GM18951 (cell line): ENCODE results near the gene PIK3R1.

Source experiments
- POLR2A ChIP-seq: IDR thresholded peaks from 4 replicates; pipeline ENCODE4 v1.6.1; 2011; ENCODE audit warnings: mild to moderate bottlenecking; ENCODE audit not compliant: insufficient read length, insufficient read depth; ENCODE audit errors: extremely low read depth
- in situ Hi-C: fragments of 300-500 bp; cut with MboI; formaldehyde crosslinking; loops from one replicate; pipeline ENCODE4 v1.12.0; 2022; ENCODE audit warnings: low sequenced_read_pairs, mixed read lengths, inconsistent platforms; ENCODE audit not compliant: unreplicated experiment

The PIK3R1 gene

DNA sequence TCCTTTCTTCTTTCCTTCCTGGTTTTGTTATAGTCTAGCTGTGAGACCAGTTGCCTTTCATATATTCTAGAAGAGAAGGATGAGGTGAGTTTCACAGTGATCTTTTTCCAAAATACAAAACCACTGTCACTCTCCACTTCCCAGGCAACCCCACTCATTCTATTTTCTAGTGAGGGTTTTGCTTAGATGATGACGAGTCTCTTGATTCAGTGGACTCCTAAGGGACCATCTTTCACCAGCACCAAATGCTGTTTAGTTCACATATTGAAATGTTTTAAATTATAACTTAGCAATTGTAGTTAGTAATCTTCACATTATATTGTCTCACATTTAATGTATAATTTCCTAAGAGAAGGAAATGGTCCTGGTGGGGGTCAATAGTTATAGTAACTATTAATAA, 25.2 kb downstream of the PIK3R1 start:
- no peak for TF ChIP-seq POLR2A

DNA sequence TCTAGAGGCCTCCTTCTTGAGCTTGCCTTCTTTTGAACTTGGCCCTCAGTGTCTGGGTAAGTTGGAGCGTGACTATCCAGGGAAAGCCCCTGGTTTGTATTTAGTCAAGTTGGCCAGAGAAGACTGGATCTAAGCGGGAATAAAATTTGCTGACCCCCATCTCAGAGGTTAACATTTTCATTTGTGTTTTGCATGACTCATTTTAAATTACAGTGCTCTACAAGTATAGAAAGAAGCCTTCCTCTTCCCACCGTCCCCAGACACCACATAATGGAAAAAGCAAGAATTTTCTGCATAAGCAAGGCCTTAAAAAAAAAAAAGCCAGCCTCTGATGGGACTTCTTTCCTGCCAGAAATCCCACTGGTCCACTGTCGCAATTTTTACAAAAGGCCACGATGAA, 27.2 kb downstream of the PIK3R1 start:
- TF ChIP-seq POLR2A: no peak
- in situ Hi-C loops: no loop called here

More for the DNA sequence above, 25.2 kb downstream of the PIK3R1 start:
- in situ Hi-C loops: no loop called here

DNA sequence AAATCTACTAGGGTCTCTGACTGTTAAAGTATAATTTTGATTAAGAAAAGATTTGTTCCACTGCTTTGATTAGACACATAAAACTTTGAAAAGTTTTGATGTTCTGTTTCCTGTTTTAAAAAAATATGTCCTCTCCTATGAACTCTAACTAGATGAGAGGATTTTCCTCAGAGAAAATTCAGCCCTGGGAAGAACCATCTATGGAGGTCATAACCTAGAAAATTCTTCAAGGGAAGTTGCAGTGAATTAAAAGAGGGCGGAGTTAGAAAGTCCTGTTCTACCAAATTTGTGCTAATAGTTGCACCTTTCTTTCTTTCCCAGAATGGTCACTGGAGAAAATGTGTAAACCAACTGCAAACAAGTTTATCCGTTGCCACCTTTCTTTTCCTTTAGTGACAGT, 27.7 kb downstream of the PIK3R1 start:
- no peak for TF ChIP-seq POLR2A
- in situ Hi-C loops: no loop called here

DNA sequence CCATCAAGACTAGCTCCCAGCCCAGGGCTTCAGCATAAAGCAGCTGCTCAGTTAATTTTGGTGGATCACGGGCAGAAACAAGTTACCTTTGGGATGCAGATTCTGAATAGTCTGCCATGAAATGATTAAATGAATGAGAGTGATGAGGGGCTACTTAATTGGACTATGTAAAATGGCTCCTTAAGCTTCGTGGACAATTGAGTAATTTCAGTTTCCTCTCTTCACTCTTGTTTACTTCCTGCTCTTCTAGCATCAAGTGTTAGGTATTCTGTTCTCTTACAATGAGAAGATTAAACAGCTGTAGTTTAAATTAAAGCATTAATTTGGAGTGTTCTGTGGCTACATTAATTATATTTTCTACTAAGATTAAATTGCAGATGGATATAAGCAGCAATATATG, 28.1 kb downstream of the PIK3R1 start:
- in situ Hi-C loops: no loop called here
- TF ChIP-seq POLR2A: no peak

DNA sequence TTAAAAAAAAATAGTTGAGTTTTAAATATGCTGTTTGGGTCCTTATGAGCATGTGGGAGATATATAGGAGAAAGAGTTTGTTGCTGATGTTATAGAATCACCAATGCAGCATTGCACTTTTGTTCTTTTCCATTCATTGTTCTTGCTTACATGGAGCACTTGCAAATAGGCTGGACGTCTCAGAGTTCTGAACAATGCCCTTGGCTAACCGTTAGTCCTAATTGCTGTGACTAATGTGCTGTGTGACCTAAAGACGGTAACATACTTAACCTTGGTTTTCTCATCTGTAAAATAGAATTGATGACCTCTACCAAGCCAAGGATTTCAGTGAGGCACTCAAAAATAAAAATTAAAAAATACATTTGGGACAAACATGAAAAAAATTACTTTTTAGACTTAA, 29.8 kb downstream of the PIK3R1 start:
- in situ Hi-C loops: no loop called here
- no peak for TF ChIP-seq POLR2A

DNA sequence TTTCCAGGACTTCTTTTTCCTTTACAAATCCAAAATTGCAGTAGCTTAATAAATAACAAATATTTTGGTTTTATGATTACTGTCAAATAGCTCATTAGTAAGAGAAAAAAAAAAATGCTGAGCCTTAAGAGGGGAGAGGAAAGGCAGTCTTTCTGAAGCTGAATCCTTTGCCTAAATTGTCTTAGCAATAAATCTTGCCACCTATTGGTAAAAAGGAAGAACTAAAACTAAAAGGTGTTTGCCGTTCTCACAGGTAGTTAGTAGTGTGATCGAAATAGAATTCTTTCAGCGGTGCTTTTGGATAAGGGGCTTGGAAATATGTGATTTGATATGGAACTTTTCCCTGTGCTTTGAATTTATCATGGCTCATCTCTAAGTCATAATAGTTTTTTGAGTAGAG, 31.2 kb downstream of the PIK3R1 start:
- in situ Hi-C loops: no loop called here
- TF ChIP-seq POLR2A: no peak

DNA sequence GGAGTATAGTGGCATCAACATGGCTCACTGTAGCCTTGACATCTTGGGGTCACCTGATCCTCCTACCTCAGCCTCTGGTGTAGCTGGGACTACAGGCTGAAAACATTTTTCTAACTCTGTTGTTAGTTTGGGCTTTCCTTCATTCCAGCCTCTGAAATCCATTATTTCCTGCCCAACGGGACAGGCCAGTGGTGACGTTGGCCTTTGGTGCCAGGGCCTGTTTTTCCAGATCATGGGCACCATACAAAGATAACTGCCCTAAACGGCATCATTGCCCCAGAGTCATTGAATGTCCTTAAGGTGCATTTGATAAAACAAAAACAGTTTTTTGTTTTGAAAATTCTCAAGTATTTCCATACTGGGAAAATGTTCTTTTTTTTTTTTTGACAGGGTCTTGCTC, 32.1 kb downstream of the PIK3R1 start:
- no peak for TF ChIP-seq POLR2A
- in situ Hi-C loops: no loop called here

DNA sequence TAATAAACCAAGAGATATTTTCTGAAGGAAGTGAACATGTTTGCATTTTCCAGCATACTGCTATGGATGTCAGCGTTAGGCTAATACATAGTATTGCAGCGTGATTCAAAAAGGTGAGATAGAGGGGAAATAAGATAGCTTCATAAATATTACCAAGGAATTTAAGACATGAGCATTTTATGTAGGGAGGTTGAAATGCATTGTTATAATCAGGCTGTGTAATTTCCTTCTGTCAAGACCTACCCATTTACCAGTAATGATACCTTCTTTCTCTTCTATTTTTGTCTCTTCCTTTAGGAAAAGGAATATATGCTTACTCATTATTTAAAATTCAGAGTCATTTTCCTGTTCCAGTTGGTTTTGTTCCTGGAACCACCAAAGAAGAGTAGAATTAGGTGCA, 33.3 kb downstream of the PIK3R1 start:
- in situ Hi-C loops: no loop called here
- TF ChIP-seq POLR2A: no peak

DNA sequence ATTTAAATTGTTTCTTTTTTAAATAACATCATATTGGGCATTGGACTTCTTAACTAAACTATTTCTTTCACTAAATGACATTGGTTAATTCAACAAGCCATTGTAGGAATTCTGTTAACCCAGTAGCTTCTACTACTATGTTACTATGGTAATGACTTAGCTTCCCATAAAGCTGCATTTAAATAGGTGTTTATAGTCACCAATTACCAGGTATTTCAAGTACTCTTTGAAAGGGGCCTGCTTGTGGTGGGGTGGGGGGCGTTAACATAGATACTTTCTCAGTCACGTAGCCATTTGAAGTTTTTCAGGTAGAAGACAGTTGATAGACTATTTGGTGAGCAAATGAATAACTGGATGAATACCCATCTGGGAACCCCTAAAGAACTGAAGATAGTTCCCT, 34.0 kb downstream of the PIK3R1 start:
- in situ Hi-C loops: no loop called here
- TF ChIP-seq POLR2A: no peak

DNA sequence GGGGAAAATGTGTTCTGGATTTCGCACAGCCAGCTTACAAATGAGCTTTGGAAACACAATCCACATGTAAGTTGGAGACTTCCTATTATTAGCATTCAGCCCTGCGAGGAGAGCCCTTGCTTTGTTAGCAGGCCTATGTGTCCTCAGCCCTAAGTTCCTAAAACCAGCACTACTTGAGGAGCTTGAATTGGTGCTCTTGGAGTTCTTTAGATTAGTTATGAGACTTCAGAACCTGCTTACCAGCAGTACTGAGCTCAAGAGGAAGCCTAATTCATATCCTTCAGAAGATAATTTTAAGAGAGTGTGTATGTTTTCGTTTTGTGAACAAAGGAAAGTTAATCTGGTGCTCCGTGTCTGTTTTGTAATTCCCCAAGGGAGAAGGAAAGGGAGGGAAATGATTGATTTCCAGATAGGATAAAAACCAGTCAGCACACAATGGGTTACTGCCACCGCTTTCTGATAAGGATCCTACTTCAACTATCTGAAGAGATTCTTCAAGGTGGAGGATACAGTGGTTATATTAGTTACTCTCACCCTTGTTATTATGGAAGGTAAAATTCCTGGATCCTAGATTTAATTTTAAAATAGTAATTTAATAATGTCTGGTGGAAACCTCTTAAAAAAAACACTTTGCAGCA, 35.2 kb downstream of the PIK3R1 start:
- TF ChIP-seq POLR2A: no peak
- in situ Hi-C loops: loop anchor here (5.0 kb wide), 1 partner anchor 1003 kb away; no protein-coding TSS in a partner anchor

DNA sequence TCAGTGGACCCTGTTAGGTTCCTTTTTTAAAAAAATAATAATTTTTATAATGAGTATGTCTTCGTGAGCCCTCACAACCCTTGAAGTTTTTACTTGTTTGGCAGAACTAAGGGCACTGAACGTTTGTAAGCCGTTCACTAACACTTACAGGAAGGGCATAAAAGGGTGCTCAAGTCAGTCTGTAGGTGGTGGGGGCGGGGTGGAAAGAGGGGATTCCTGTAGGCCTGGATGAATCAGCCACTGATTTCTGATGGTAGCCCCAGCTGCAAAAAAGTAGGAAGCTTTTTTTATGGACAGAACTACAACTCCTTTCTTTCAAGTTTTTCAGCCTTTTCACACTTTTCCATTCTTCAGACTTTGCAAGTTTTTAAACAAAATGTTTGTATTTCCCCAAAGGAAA, 35.8 kb downstream of the PIK3R1 start:
- TF ChIP-seq POLR2A: no peak
- in situ Hi-C loops: loop anchor here (5.0 kb wide), 1 partner anchor 1004 kb away; no protein-coding TSS in a partner anchor

DNA sequence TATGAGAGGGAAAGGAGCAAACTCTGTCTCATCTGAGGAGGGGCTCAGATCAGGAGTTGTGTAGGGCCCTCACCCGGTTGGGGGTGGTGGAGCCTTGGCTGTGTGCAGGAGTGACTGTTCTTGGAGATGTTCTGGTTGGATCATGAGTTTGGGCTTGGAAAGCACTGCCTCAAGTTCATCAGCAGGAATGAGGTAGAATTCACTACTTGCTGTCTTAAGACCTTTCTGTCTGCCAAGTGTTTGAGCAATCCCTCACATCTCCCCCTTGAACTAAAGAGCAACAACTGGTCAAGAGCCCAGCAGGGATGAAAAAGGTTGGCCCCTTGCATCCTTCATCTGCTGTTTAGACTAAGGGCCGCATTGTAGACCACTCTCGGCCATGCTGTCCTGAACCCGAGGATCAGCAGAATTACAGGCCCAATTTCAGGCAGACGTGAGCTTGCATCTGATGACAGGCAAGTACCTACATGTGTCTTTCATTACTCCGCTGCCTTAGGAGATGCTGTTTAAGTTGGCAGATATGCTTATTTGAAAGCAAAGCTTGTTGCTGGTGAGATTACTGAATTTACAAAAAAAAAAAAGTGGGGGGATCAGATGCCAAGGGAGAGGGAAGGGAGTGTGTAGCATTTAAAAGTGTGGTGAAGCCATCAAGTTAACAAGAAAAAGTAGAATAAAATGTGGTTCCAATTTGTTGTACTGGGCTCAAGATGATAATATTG, 36.4 kb downstream of the PIK3R1 start:
- in situ Hi-C loops: loop anchor here (5.0 kb wide), 1 partner anchor 1005 kb away; no protein-coding TSS in a partner anchor

DNA sequence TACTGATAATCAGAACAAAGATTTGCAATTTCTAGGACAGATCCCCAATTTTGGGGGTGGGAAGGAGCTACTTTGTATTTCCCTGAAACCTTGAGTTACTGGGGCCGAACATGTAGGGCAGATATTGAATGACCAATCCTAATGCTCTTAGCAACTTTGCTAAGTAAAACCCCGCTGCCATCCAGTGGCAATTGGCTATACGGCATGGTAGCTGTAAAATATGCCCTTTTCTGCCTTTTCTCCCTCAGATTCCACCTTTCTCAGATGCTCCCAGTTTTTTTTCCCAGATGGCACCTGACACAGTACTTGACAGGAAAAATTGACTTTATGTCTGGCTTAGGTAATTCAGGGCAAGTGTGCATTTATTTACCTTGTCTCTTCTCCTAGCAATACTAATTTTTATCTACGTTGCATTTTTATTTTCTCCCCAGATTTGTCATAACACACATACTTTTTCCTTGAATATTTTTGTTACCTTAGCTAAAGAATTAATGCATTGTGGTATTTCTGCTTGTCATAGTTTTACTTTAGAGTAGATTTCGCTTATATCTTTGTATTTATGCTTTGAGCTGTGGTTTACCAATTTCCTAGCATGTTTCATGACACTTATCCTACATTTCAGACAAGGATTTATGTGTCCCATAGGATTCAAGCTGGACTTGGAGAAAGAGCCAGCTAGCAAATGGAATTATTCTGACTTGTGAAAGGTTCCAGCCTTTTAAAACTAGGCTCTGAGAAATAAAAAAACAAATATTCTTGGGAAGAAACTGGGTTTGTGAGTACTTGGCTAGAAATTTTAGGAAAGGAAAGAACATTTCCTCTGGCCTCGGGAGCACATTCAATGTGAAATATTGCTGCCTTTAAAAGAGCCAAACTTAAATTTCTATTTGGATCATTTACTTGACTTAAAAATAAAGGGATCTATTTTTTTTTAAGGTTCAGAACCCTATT, 37.4 kb downstream of the PIK3R1 start:
- in situ Hi-C loops: loop anchor here (5.0 kb wide), 1 partner anchor 1006 kb away; no protein-coding TSS in a partner anchor
- TF ChIP-seq POLR2A: no peak

More for the DNA sequence above, 36.4 kb downstream of the PIK3R1 start:
- no peak for TF ChIP-seq POLR2A
